Measurements from ENCODE around the gene NKIRAS1. TPM values are rescaled to one million over a fixed set of nuclear protein-coding genes. Genes with fewer than 3 reads are reported as not detected.

Gene NKIRAS1
- total and polyA plus RNA-seq, 2 of the 8 experiments (the other 6 are each of a cell fraction or from before 2014, with no cell fraction given), result 3.4 to 7.0 TPM

GRCh38 chr3:23885210-23885609 is 31.6 kb downstream of the NKIRAS1 start:
- POLR2A ChIA-PET (ENCODE audit: partially characterized antibody), result interaction anchor here (0.7 to 4.7 kb wide), 4 partner anchors 10 to 37 kb away, joined by 3 to 45 read pairs (median 3); partner anchors contain the start of genes NKIRAS1 and RPL15
- no peak overlapping the region for H3K18ac ChIP-seq (ENCODE audit: extremely low read depth, low read length)
- H3K4me2 ChIP-seq (ENCODE audit: insufficient read depth in 1 of 2, low read depth in 2 of 2, low read length in 2 of 2), result no peak overlapping the region
- no peaks in the 10 kb centered on the region for H3K27me3 ChIP-seq (replicated peaks in 1 of 4; ENCODE audit: control insufficient read depth in 3 of 4, extremely low read depth in 1 of 4, insufficient read depth in 3 of 4, low read length in 3 of 4)
- no peak overlapping the region for H2BK15ac ChIP-seq (ENCODE audit: low read length)
- H3K4ac ChIP-seq (replicated peaks; ENCODE audit: insufficient read length, low read depth, low read length), result no peak overlapping the region
- H2AK5ac ChIP-seq (ENCODE audit: low read depth, low read length), result no peak overlapping the region
- H3K4me1 ChIP-seq (replicated peaks in 1 of 4; ENCODE audit: control insufficient read depth in 3 of 4, insufficient read depth in 4 of 4, low read length in 3 of 4), result no peaks in the 10 kb centered on the region
- H3K14ac ChIP-seq (ENCODE audit: insufficient read length), result no peak overlapping the region
- DNase-seq (ENCODE audit: low read depth in 1 of 2, low spot score in 2 of 2) (no peak), FAIRE-seq (no peak)
- H4K8ac ChIP-seq (ENCODE audit: extremely low read depth, insufficient read depth, low read length), result no peak overlapping the region
- no peak overlapping the region for H3K27ac ChIP-seq (ENCODE audit: low read depth, low read length)
- no peak overlapping the region for H3K4me3 ChIP-seq (ENCODE audit: extremely low read depth in 1 of 4, insufficient read depth in 2 of 4, low read depth in 3 of 4, low read length in 4 of 4)
- no peak overlapping the region for H4K5ac ChIP-seq (ENCODE audit: insufficient read length, low read depth, low read length)
- H3K56ac ChIP-seq (replicated peaks; ENCODE audit: insufficient read length, low read depth, low read length), result no peak overlapping the region
- no peak overlapping the region for H3K23ac ChIP-seq (ENCODE audit: insufficient read length)
- CTCF ChIA-PET (ENCODE audit: partially characterized antibody), result interaction anchor here (0.7 to 3.4 kb wide), 12 partner anchors 9 to 173 kb away, joined by 3 to 15 read pairs (median 6); partner anchors contain the start of genes NKIRAS1 and RPL15
- 91% methylated on average over 6 of the region's 6 CpGs; no CpG with 5 or more reads in 1 of the 2 experiments for WGBS, 2 experiments (ENCODE audit: extremely low coverage in 1 of 2, insufficient coverage in 1 of 2, insufficient read length in 1 of 2, insufficient replicate concordance in 2 of 2, low coverage in 1 of 2, low lambda C conversion rate in 2 of 2, missing lambda C conversion rate in 1 of 2)
- H2BK12ac ChIP-seq (ENCODE audit: low read depth, low read length), result no peak overlapping the region
- H2BK5ac ChIP-seq (ENCODE audit: low read depth, low read length), result no peak overlapping the region
- no peak overlapping the region for H4K91ac ChIP-seq (replicated peaks; ENCODE audit: insufficient read length, low read length)
- H3K9me3 ChIP-seq (ENCODE audit: insufficient read depth in 2 of 2, low read depth in 1 of 2, low read length in 1 of 2), result peaks cover 0 to 5% of the 10 kb centered on the region in 2 experiments; a peak in 1 of 4 replicates
- peaks cover 5% of the 10 kb centered on the region in 2 experiments for H4K20me1 ChIP-seq (replicated peaks in 1 of 2; ENCODE audit: control insufficient read depth in 1 of 2, insufficient read depth in 2 of 2, low read length in 2 of 2)
- H2BK120ac ChIP-seq (replicated peaks; ENCODE audit: low read depth, low read length), result no peak overlapping the region
- H3K79me2 ChIP-seq (ENCODE audit: control insufficient read depth in 1 of 2, insufficient read depth in 2 of 2, low read length in 2 of 2), result peaks cover 0 to 35% of the 10 kb centered on the region in 2 experiments; a peak in 2 of 4 replicates
- no peaks in the 10 kb centered on the region for H3K23me2 ChIP-seq (ENCODE audit: low read depth, low read length)
- no peak overlapping the region for H3K9ac ChIP-seq (replicated peaks in 1 of 4; ENCODE audit: extremely low read depth in 1 of 4, low read depth in 3 of 4, low read length in 3 of 4)
- peaks cover 0 to 13% (median 4%) of the 10 kb centered on the region in 4 experiments; a peak in 5 of 8 replicates for H3K36me3 ChIP-seq (ENCODE audit: control insufficient read depth in 2 of 4, insufficient read depth in 4 of 4, low read length in 3 of 4)
- no peak overlapping the region for H2BK20ac ChIP-seq (ENCODE audit: low read length)
- H3K79me1 ChIP-seq (ENCODE audit: low read depth, low read length), result peaks cover 4% of the 10 kb centered on the region
- H2AFZ ChIP-seq (ENCODE audit: low read length), result no peak overlapping the region
- no peak for TF ChIP-seq MAFK (IDR thresholded peaks at IDR 0.05; ENCODE audit: low read depth, low read length)
- no peak for TF ChIP-seq TAF7 (optimal IDR thresholded peaks at IDR 0.05; ENCODE audit: borderline replicate concordance, low read depth, low read length)
- TF ChIP-seq EGR1 (IDR thresholded peaks at IDR 0.05; ENCODE audit: borderline replicate concordance, low read depth, low read length), result no peak
- no peak for TF ChIP-seq JUND (IDR thresholded peaks at IDR 0.05; ENCODE audit: low read length)
- TF ChIP-seq CEBPB (IDR thresholded peaks at IDR 0.05; ENCODE audit: low read depth, low read length), result no peak
- no peak for TF ChIP-seq SP4 (IDR thresholded peaks at IDR 0.05; ENCODE audit: low read length)
- TF ChIP-seq HDAC6 (IDR thresholded peaks at IDR 0.05; ENCODE audit: low read depth, low read length), result no peak
- TF ChIP-seq ZNF274 (IDR thresholded peaks at IDR 0.05; ENCODE audit: borderline replicate concordance, extremely low read depth, low read length), result no peak
- no peak for TF ChIP-seq MAX (IDR thresholded peaks at IDR 0.05)
- no peak for TF ChIP-seq RBBP5 (IDR thresholded peaks at IDR 0.05; ENCODE audit: borderline replicate concordance, low read depth, low read length)
- TF ChIP-seq KDM4A (IDR thresholded peaks at IDR 0.05; ENCODE audit: low read depth, low read length, severe bottlenecking), result no peak
- no peak for TF ChIP-seq CBX8 (IDR thresholded peaks at IDR 0.05; ENCODE audit: borderline replicate concordance, low read depth, low read length)
- no peak for TF ChIP-seq ATF3 (IDR thresholded peaks at IDR 0.05; ENCODE audit: insufficient read depth, low read depth, low read length)
- TF ChIP-seq SP1 (IDR thresholded peaks at IDR 0.05; ENCODE audit: low read depth, low read length), result no peak

Data from H1 (cell line).